K562 (cell line): ENCODE measurements around the gene PARD3. TPM values are rescaled to one million over a fixed set of nuclear protein-coding genes. Genes with fewer than 3 reads are reported as not detected.

Experiments
- ATAC-seq: fragments of 200-7000 bp; cut with Tn5 transposase; 3 replicates; pipeline ENCODE4 v1.9.1; 2020; ENCODE audit warnings: moderate library complexity
- BruUV-seq: library from RNA; stranded (reverse); fragments of 400-500 nt; replicated peaks from 2 replicates; lab custom pipeline; 2021; lab: Mats Ljungman, UMichigan
- CTCF ChIA-PET: fragments of 300-600 bp; formaldehyde crosslinking; extraction: SDS; loops from one replicate; lab custom pipeline; 2021; ENCODE audit warnings: low intra/inter-chr PET ratio; lab: Yijun Ruan, JAX
- POLR2A ChIA-PET: fragments of 300-600, 350-650 bp; sonication (Branson Sonifier 250); formaldehyde crosslinking; extraction: SDS; loops from one replicate; lab custom pipeline; 2021; ENCODE audit warnings: antibody characterized with exemption, inconsistent platforms; lab: Yijun Ruan, JAX
- DNase-seq, 4 experiments: peaks; one replicate each; pipeline versions ENCODE4 v3.0.0 to v3.0.0-alpha.2; 2011 to 2018; ENCODE audit warnings: low spot score in 3 of 4, mixed read lengths in 3 of 4; ENCODE audit errors: extremely low read depth in 1 of 4
- FAIRE-seq: peaks from 2 replicates; lab custom pipeline; 2011; peaks lifted over from hg19 to GRCh38; lab: Jason Lieb, UNC
- H2AFZ ChIP-seq: 2 replicates; pipeline ENCODE4 v1.6.0; 2011; ENCODE audit warnings: low read depth, low read length, control low read depth, inconsistent platforms
- H3K27ac ChIP-seq: fragments of 200-600 bp; 3 replicates; pipeline ENCODE4 v1.8.0; 2011; ENCODE audit warnings: low read depth, mild to moderate bottlenecking, control low read depth, inconsistent platforms, low read length, moderate library complexity, mixed read lengths; ENCODE audit errors: extremely low read depth
- H3K27me3 ChIP-seq, 2 experiments: fragments of 300-600 bp in 1 of 2; 2 replicates in 1 of 2; 3 replicates in 1 of 2; pipeline versions ENCODE4 v1.6.0 to v1.8.0; 2011; ENCODE audit warnings: inconsistent platforms in 2 of 2, low read length in 2 of 2, mild to moderate bottlenecking in 1 of 2, mixed read lengths in 1 of 2, moderate library complexity in 1 of 2; ENCODE audit not compliant: control insufficient read depth in 2 of 2, insufficient read depth in 2 of 2
- H3K36me3 ChIP-seq: fragments of 300-600 bp; 3 replicates; pipeline ENCODE4 v1.8.0; 2011; ENCODE audit warnings: mild to moderate bottlenecking, low read length, inconsistent platforms; ENCODE audit not compliant: control insufficient read depth, insufficient read depth
- H3K4me1 ChIP-seq, 2 experiments: fragments of 200-600 bp in 1 of 2; replicated peaks in 1 of 2; 2 replicates in 1 of 2; 3 replicates in 1 of 2; pipeline versions ENCODE4 v1.5.1 to v1.8.0; 2011; ENCODE audit warnings: inconsistent platforms in 2 of 2, low read length in 2 of 2, mild to moderate bottlenecking in 1 of 2, mixed read lengths in 1 of 2, moderate library complexity in 1 of 2; ENCODE audit not compliant: control insufficient read depth in 2 of 2, insufficient read depth in 2 of 2
- H3K4me2 ChIP-seq: 2 replicates; pipeline ENCODE4 v1.6.1; 2011; ENCODE audit warnings: low read length, control low read depth, inconsistent platforms, mixed read lengths; ENCODE audit not compliant: insufficient read depth
- H3K4me3 ChIP-seq: fragments of 200-600 bp; sonication (generic), shearing (Covaris generic); 2 replicates; pipeline ENCODE4 v1.5.1; 2016; ENCODE audit warnings: control low read depth, inconsistent platforms
- H3K79me2 ChIP-seq: fragments of 200-600 bp; 3 replicates; pipeline ENCODE4 v1.8.0; 2011; ENCODE audit warnings: low read length, inconsistent platforms; ENCODE audit not compliant: control insufficient read depth, insufficient read depth
- H3K9ac ChIP-seq, 2 experiments: 2 replicates each; pipeline versions ENCODE4 v1.6.0 to v1.6.1; 2011; ENCODE audit warnings: low read depth in 2 of 2, low read length in 2 of 2, control low read depth in 1 of 2, inconsistent platforms in 1 of 2, mild to moderate bottlenecking in 1 of 2, mixed read lengths in 1 of 2; ENCODE audit not compliant: insufficient read depth in 1 of 2
- H3K9me1 ChIP-seq: one replicate; pipeline ENCODE4 v1.6.0; 2011; ENCODE audit warnings: inconsistent platforms, mild to moderate bottlenecking, low read length, moderate library complexity; ENCODE audit not compliant: control insufficient read depth, insufficient read depth
- H3K9me3 ChIP-seq: replicated peaks from 2 replicates; pipeline ENCODE4 v1.5.1; 2011; ENCODE audit warnings: low read depth, low read length, inconsistent platforms; ENCODE audit not compliant: control insufficient read depth, insufficient read depth
- H4K20me1 ChIP-seq: replicated peaks from 2 replicates; pipeline ENCODE4 v1.6.1; 2011; ENCODE audit warnings: low read length, inconsistent platforms, mixed read lengths; ENCODE audit not compliant: control insufficient read depth, insufficient read depth
- MYC ChIP-seq, 2 experiments: fragments of 250-450 bp in 1 of 2; sonication (Bioruptor Pico) in 1 of 2; IDR thresholded peaks; 2 replicates each; pipeline versions ENCODE4 v1.5.1 to v1.6.1; 2012 to 2021; ENCODE audit warnings: low read depth in 2 of 2, borderline replicate concordance in 1 of 2, improper control_type of control experiment in 1 of 2, low read length in 1 of 2, mild to moderate bottlenecking in 1 of 2, moderate library complexity in 1 of 2
- NFATC3 ChIP-seq: fragments of 450-650 bp; IDR thresholded peaks from 2 replicates; pipeline ENCODE4 v1.6.1; 2017; ENCODE audit warnings: mild to moderate bottlenecking
- RFX5 ChIP-seq: IDR thresholded peaks from 2 replicates; pipeline ENCODE4 v1.6.1; 2011; ENCODE audit warnings: low read depth, mild to moderate bottlenecking, improper control_type of control experiment, low read length
- RNF2 ChIP-seq: sonication (generic); IDR thresholded peaks from 2 replicates; pipeline ENCODE4 v1.6.1; 2016
- TEAD4 ChIP-seq, 2 experiments: sonication (generic) in 1 of 2; formaldehyde crosslinking in 1 of 2; IDR thresholded peaks; 2 replicates each; pipeline versions ENCODE4 v1.6.1 to v1.8.0; 2012 to 2022; ENCODE audit warnings: borderline replicate concordance in 1 of 2, inconsistent platforms in 1 of 2, low read length in 1 of 2, mild to moderate bottlenecking in 1 of 2, missing genetic modification reagents in 1 of 2
- WGBS: fragments of 100-300 bp; shearing (Covaris generic); methylation state at CpG from one replicate; pipeline ENCODE4 v1.1.6; 2016; ENCODE audit warnings: low coverage, mixed read lengths; ENCODE audit not compliant: insufficient coverage; ENCODE audit errors: missing lambda C conversion rate; 5-methylcytosine and 5-hydroxymethylcytosine counted together
- in situ Hi-C: fragments of 300-500 bp; cut with MboI; formaldehyde crosslinking; loops from 4 replicates; pipeline ENCODE4 v1.15.0; 2018; ENCODE audit warnings: inconsistent platforms, mixed read lengths
- intact Hi-C: fragments of 100-400 bp; cut with micrococcal nuclease; formaldehyde crosslinking; loops from 2 replicates; pipeline ENCODE4 v1.14.2; 2022
- polyA plus RNA-seq, 8 experiments: library from polyadenylated mRNA; depleted of rRNA in 4 of 8; stranded (reverse) in 5 of 8; unstranded in 3 of 8; fragments of >200 nt; fragmentation: Nextera tagmentation in 2 of 8; fragmentation: Illumina TruSeq in 1 of 8; extraction: Ambion mirVana in 2 of 8; extraction: Trizol in 1 of 8; gene quantifications; 2 replicates each; pipeline versions ENCODE4 v1.2.1 to v1.2.3, GENCODE V29; 2011 to 2014; ENCODE audit warnings: inconsistent platforms in 1 of 8, missing spikeins in 1 of 8
- total RNA-seq, 7 experiments: library from RNA; depleted of rRNA in 6 of 7; stranded (reverse); fragments of >200 nt in 6 of 7; fragmentation: Illumina TruSeq in 2 of 7; extraction: Trizol in 2 of 7; gene quantifications; 2 replicates each; pipeline versions ENCODE4 v1.2.1 to v1.2.3, GENCODE V29; 2011 to 2021; ENCODE audit warnings: low replicate concordance in 1 of 7
- TF ChIP-seq, protein P1 (sequence below): fragments of 200-400 bp; formaldehyde crosslinking; IDR thresholded peaks from 2 replicates; pipeline ENCODE4 v1.6.1; 2017; ENCODE audit warnings: mild to moderate bottlenecking, low read depth, low read length, moderate library complexity
- TF ChIP-seq, protein P2 (sequence below): fragments of 250-450 bp; sonication (Bioruptor Pico); IDR thresholded peaks from 2 replicates; pipeline ENCODE4 v1.4.0; 2020; ENCODE audit warnings: borderline replicate concordance
- TF ChIP-seq, protein P3 (sequence below): fragments of 150-350 bp; conservative IDR thresholded peaks from 2 replicates; pipeline ENCODE4 v1.6.1; 2014; ENCODE audit warnings: low read length

The PARD3 gene
- total and polyA plus RNA-seq, 9 of the 15 experiments (the other 6 are each of a cell fraction or from before 2014, with no cell fraction given), result 2.7 to 11.7 (median 7.7) TPM

DNA sequence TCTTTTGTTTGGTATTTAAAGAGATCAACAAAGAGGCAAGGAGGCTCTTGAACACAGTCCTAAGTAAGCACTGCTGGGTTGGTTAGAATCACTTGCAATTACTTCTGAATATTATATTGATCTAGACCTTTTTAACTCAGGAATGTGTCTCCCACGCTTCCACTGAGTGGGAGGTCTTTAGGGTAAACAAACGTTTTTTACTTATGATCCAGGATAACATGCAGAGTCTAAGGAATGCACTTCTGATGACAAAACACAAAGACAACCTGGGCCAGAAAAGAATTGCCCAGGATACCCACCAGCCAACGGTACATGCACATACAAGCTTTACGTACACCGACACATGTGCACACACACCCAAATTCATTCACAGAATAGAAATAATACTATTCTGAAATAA is 626.9 kb downstream of the PARD3 start:
- Histone ChIP-seq H3K9me1 (no peaks in the 10 kb centered on the region), H3K4me3 (no peak overlapping the region), H3K27ac (no peak overlapping the region), H4K20me1 (no peaks in the 10 kb centered on the region), H3K4me1 (no peaks in the 10 kb centered on the region), H3K4me2 (no peak overlapping the region), H3K79me2 (no peaks in the 10 kb centered on the region), H3K27me3 (peaks cover 0 to 7% of the 10 kb centered on the region in 2 experiments; a peak in 1 of 5 replicates), H3K9me3 (no peaks in the 10 kb centered on the region), H3K36me3 (no peaks in the 10 kb centered on the region), H3K9ac (no peak overlapping the region), H2AFZ (no peak overlapping the region)
- ChIA-PET POLR2A (no interaction called here), CTCF (no interaction called here)
- DNase-seq (no peak), FAIRE-seq (no peak), ATAC-seq (no peak)
- BruUV-seq, result no TSS peak
- TF ChIP-seq, protein P1, sequence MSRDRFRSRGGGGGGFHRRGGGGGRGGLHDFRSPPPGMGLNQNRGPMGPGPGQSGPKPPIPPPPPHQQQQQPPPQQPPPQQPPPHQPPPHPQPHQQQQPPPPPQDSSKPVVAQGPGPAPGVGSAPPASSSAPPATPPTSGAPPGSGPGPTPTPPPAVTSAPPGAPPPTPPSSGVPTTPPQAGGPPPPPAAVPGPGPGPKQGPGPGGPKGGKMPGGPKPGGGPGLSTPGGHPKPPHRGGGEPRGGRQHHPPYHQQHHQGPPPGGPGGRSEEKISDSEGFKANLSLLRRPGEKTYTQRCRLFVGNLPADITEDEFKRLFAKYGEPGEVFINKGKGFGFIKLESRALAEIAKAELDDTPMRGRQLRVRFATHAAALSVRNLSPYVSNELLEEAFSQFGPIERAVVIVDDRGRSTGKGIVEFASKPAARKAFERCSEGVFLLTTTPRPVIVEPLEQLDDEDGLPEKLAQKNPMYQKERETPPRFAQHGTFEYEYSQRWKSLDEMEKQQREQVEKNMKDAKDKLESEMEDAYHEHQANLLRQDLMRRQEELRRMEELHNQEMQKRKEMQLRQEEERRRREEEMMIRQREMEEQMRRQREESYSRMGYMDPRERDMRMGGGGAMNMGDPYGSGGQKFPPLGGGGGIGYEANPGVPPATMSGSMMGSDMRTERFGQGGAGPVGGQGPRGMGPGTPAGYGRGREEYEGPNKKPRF, result no peak
- WGBS, result 6% methylated on average over 5 of the region's 5 CpGs
- intact Hi-C loops (no loop called here), in situ Hi-C loops (no loop called here)

DNA sequence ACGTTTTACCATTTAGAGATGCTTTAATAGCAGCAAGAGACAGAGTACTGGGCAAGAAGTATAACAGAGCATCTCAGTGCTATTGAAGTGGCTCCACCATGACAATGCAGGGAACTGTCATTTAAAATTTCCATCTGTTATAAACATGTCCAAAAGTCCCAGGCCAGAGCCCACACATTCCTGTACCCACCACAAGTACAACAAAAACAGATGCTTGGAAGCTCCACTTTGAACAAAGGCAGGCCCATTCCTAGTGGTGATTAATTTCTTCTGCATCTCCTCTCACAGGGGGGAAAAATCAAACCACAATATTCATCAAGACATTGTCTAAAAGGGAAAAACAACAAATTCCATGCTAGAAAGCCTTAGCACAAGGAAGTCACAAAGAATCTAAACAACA is 627.9 kb downstream of the PARD3 start:
- no peaks in the 10 kb centered on the region for H3K36me3 ChIP-seq
- in situ Hi-C loops (no loop called here), intact Hi-C loops (no loop called here)
- ChIA-PET POLR2A (no interaction called here), CTCF (no interaction called here)
- ATAC-seq (no peak), FAIRE-seq (no peak), DNase-seq (no peak)
- no peaks in the 10 kb centered on the region for H3K79me2 ChIP-seq
- no peak overlapping the region for H3K27ac ChIP-seq
- no peaks in the 10 kb centered on the region for H3K4me1 ChIP-seq
- peaks cover 0 to 10% of the 10 kb centered on the region in 2 experiments; a peak in 1 of 5 replicates for H3K27me3 ChIP-seq
- no peak overlapping the region for H3K4me3 ChIP-seq
- no peak overlapping the region for H3K4me2 ChIP-seq
- H2AFZ ChIP-seq, result no peak overlapping the region
- BruUV-seq, result no TSS peak
- no peaks in the 10 kb centered on the region for H3K9me1 ChIP-seq
- no peak overlapping the region for H3K9ac ChIP-seq
- 0% methylated on average over 1 of the region's 1 CpG for WGBS
- no peaks in the 10 kb centered on the region for H4K20me1 ChIP-seq
- H3K9me3 ChIP-seq, result no peaks in the 10 kb centered on the region
- TF ChIP-seq RNF2, result no peak
- TF ChIP-seq, protein P2, sequence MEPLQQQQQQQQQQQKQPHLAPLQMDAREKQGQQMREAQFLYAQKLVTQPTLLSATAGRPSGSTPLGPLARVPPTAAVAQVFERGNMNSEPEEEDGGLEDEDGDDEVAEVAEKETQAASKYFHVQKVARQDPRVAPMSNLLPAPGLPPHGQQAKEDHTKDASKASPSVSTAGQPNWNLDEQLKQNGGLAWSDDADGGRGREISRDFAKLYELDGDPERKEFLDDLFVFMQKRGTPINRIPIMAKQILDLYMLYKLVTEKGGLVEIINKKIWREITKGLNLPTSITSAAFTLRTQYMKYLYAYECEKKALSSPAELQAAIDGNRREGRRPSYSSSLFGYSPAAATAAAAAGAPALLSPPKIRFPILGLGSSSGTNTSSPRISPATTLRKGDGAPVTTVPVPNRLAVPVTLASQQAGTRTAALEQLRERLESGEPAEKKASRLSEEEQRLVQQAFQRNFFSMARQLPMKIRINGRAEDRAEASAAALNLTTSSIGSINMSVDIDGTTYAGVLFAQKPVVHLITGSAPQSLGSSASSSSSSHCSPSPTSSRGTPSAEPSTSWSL (CRISPR knock-in tag), result no peak
- no peak for TF ChIP-seq NFATC3
- TF ChIP-seq, protein P3, sequence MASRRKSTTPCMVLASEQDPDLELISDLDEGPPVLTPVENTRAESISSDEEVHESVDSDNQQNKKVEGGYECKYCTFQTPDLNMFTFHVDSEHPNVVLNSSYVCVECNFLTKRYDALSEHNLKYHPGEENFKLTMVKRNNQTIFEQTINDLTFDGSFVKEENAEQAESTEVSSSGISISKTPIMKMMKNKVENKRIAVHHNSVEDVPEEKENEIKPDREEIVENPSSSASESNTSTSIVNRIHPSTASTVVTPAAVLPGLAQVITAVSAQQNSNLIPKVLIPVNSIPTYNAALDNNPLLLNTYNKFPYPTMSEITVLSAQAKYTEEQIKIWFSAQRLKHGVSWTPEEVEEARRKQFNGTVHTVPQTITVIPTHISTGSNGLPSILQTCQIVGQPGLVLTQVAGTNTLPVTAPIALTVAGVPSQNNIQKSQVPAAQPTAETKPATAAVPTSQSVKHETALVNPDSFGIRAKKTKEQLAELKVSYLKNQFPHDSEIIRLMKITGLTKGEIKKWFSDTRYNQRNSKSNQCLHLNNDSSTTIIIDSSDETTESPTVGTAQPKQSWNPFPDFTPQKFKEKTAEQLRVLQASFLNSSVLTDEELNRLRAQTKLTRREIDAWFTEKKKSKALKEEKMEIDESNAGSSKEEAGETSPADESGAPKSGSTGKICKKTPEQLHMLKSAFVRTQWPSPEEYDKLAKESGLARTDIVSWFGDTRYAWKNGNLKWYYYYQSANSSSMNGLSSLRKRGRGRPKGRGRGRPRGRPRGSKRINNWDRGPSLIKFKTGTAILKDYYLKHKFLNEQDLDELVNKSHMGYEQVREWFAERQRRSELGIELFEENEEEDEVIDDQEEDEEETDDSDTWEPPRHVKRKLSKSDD, result no peak
- TF ChIP-seq MYC (IDR thresholded peaks at IDR 0.05; ENCODE audit: low read depth, low read length), result no peak
- TF ChIP-seq MYC (CRISPR knock-in tag; IDR thresholded peaks at IDR 0.05; ENCODE audit: borderline replicate concordance, low read depth), result no peak
- TF ChIP-seq RFX5, result no peak
- no peak for TF ChIP-seq TEAD4 (IDR thresholded peaks at IDR 0.05; ENCODE audit: low read length)
- TF ChIP-seq TEAD4 (CRISPR knock-in tag; IDR thresholded peaks at IDR 0.05; ENCODE audit: borderline replicate concordance), result no peak
